Heart right ventricle (tissue), 16 donors: Measurements from ENCODE around the gene CPVL. TPM values are rescaled to one million over a fixed set of nuclear protein-coding genes. Genes with fewer than 3 reads are reported as not detected.
A peak's percentile ranks its signal among the peaks of the same experiment; 100 is the strongest.

ENCODE experiments used
- ATAC-seq, 8 donors: fragments of 200-7000 bp; cut with Tn5 transposase; one replicate each; pipeline ENCODE4 v1.9.1; 2020; ENCODE audit warnings: mild to moderate bottlenecking in 8 of 8, moderate library complexity in 8 of 8, moderate number of reproducible peaks in 1 of 8
- DNase-seq, 2 donors: peaks; one replicate each; pipeline ENCODE4 v3.0.0-alpha.2; 2020
- H3K27ac ChIP-seq, 10 donors: fragments of 200-600 bp; sonication (generic) in 2 of 10; one replicate each; pipeline versions ENCODE4 v1.5.0 to v1.8.0; 2020 to 2022; ENCODE audit warnings: mild to moderate bottlenecking in 3 of 10
- H3K27me3 ChIP-seq, 7 donors: fragments of 200-600 bp; one replicate each; pipeline ENCODE4 v1.8.0; 2021 to 2022; ENCODE audit warnings: mild to moderate bottlenecking in 2 of 7
- H3K36me3 ChIP-seq, 9 donors: fragments of 200-600 bp; sonication (generic) in 1 of 9; one replicate each; pipeline versions ENCODE4 v1.5.0 to v1.8.0; 2020 to 2022; ENCODE audit warnings: mild to moderate bottlenecking in 2 of 9
- H3K4me1 ChIP-seq, 9 donors: fragments of 200-600 bp; sonication (generic) in 1 of 9; one replicate each; pipeline versions ENCODE4 v1.5.0 to v1.8.0; 2020 to 2022; ENCODE audit warnings: mild to moderate bottlenecking in 4 of 9
- H3K4me3 ChIP-seq, 10 donors: fragments of 200-600 bp; sonication (generic) in 2 of 10; one replicate each; pipeline versions ENCODE4 v1.5.0 to v1.8.0; 2020 to 2022; ENCODE audit warnings: mild to moderate bottlenecking in 7 of 10, moderate library complexity in 2 of 10
- H3K9me3 ChIP-seq, 11 donors: fragments of 200-600 bp in 10 of 11; sonication (generic) in 2 of 11; one replicate each; pipeline versions ENCODE4 v1.5.0 to v1.8.0; 2013 to 2022; ENCODE audit warnings: mild to moderate bottlenecking in 2 of 11, control low read depth in 1 of 11, moderate library complexity in 1 of 11
- CTCF ChIP-seq, 9 donors: fragments of 200-600 bp; sonication (generic) in 2 of 9; IDR thresholded peaks; one replicate each; pipeline versions ENCODE4 v1.5.0 to v1.8.0; 2021 to 2022; ENCODE audit warnings: antibody characterized with exemption in 9 of 9, mild to moderate bottlenecking in 5 of 9, moderate library complexity in 1 of 9
- WGBS, 2 donors: extraction: QIAGEN DNeasy Blood & Tissue Kit; methylation state at CpG; one replicate each; pipeline ENCODE4 v1.1.7; 2013; ENCODE audit warnings: inconsistent platforms in 1 of 2; 5-methylcytosine and 5-hydroxymethylcytosine counted together
- intact Hi-C, 10 donors: fragments of 100-400 bp; cut with DNase I; formaldehyde crosslinking; loops; one replicate each; pipeline versions ENCODE4 v1.11.1 to v1.14.2; 2022
- polyA plus RNA-seq, 2 donors: library from polyadenylated mRNA; stranded (reverse); fragments of 200-250 nt; gene quantifications; one replicate each; pipeline ENCODE4 v1.2.3, GENCODE V29; 2013
- total RNA-seq, 10 donors: library from RNA; stranded (reverse); fragmentation: NEBNext Ultra II Directional in 3 of 10; extraction: Animal tissue kit (Norgen Biotek cat#: 25700) in 3 of 10; gene quantifications; one replicate each; pipeline versions ENCODE4 v1.2.1 to v1.2.4, GENCODE V29; 2021 to 2023
- donor health status: Arrhythmogenic right ventricular cardiomyopathy.
- donor health status: ischemic (EF 13 %, LVEDD 7.1; RV severe dilation, severe dysfunction).
- donor health status: healthy with polysubstance abuse.
- donor health status: DM: no; HTN: yes; CAD: no.
- donor health status: DM: no; HTN: no; CAD: no.
- donor health status: ischemic (EF 25% LVEDD 6.9; RV normal size, moderate dysfunction).
- donor health status: ischemic (EF 25% LVEDD 5.7; RV mildly dilated, moderate dysfunction).
- donor health status: healthy.
- donor health status: DM: yes; HTN: yes; CAD: no.
- donor health status: Ischemic cardiomyopathy.
- donor health status: ischemic (EF 35%, LVEDD 5.7; RV mildly dilated, moderate dysfunction).
- donor health status: nonischemic (EF 11% LVEDD 7.7; RV severe dilation, severe dysfunction).
- donor health status: DM: yes; HTN: yes; CAD: no.
- donor health status: PGD.
- donor health status: ischemic (EF 29% LVEDD 5.4; RV normal size, mild dysfunction).
- donor health status: nonischemic (EF 23%, LVEDD 6.1; RV moderate dilation, normal function).

Gene CPVL
- total and polyA plus RNA-seq, 12 donors = 49.4 to 215 (median 93.0) TPM

GRCh38 chr7:29105752-29106668 is 40.3 kb downstream of the CPVL start:
- no peaks in the 10 kb centered on the region for H3K9me3 ChIP-seq
- peaks cover 0 to 24% (median 5%) of the 10 kb centered on the region in 9 donors for H3K4me1 ChIP-seq
- ATAC-seq (peak; percentile 69 to 86 (median 79)), DNase-seq (peak; percentile 11 to 67)
- peaks cover 0 to 3% (median 0%) of the 10 kb centered on the region in 9 donors for H3K36me3 ChIP-seq
- no peak overlapping the region for H3K4me3 ChIP-seq
- peak; percentile 72 to 91 (median 85) for TF ChIP-seq CTCF (IDR thresholded peaks at IDR 0.05)
- H3K27ac ChIP-seq = no peak overlapping the region
- H3K27me3 ChIP-seq = no peaks in the 10 kb centered on the region
- intact Hi-C loops = loop anchor here (1.0 to 10.0 kb wide), 9 partner anchors 151 to 303 kb away; partner anchors contain the start of gene TRIL (in 5 of the 10)
- WGBS, 2 donors = 71 to 73% methylated on average over 4 of the region's 4 CpGs

- H3K9me3 ChIP-seq = no peaks in the 10 kb centered on the region
- H3K27ac ChIP-seq = no peak overlapping the region
- DNase-seq (no peak), ATAC-seq (no peak)
- intact Hi-C loops = loop anchor here in 8 of 10 donors (5.0 to 10.0 kb wide), 3 partner anchors 150 to 302 kb away; partner anchors contain the start of gene TRIL (in 5 of the 8)
- peaks cover 0 to 28% (median 12%) of the 10 kb centered on the region in 9 donors for H3K4me1 ChIP-seq
- TF ChIP-seq CTCF (IDR thresholded peaks at IDR 0.05) = no peak
- no peak overlapping the region for H3K4me3 ChIP-seq
- 81 to 84% methylated on average over 4 of the region's 4 CpGs for WGBS, 2 donors
- no peaks in the 10 kb centered on the region for H3K36me3 ChIP-seq
- H3K27me3 ChIP-seq = no peaks in the 10 kb centered on the region
Observed at GRCh38 chr7:29105191-29105590, 41.1 kb downstream of the CPVL start.

- peak; percentile 54 to 86 (median 73) for TF ChIP-seq CTCF (IDR thresholded peaks at IDR 0.05)
- peak; percentile 38 to 79 (median 56) for ATAC-seq
- WGBS, 2 donors = 13 to 17% methylated on average over 7 of the region's 7 CpGs
- Histone ChIP-seq H3K27ac (no peak overlapping the region), H3K27me3 (no peaks in the 10 kb centered on the region), H3K4me1 (peaks cover 0 to 39% (median 18%) of the 10 kb centered on the region in 9 donors), H3K4me3 (no peak overlapping the region), H3K9me3 (no peaks in the 10 kb centered on the region), H3K36me3 (no peaks in the 10 kb centered on the region)
- DNase-seq = peak; percentile 61 to 78
- intact Hi-C loops = loop anchor here in 8 of 10 donors (1.0 to 10.0 kb wide), 7 partner anchors 145 to 180 kb away; partner anchors contain the start of gene TRIL (in 5 of the 8)
Observed at GRCh38 chr7:29102558-29103151, 43.7 kb downstream of the CPVL start.

GRCh38 chr7:29100924-29101323 is 45.4 kb downstream of the CPVL start:
- TF ChIP-seq CTCF (IDR thresholded peaks at IDR 0.05) = no peak
- no peaks in the 10 kb centered on the region for H3K9me3 ChIP-seq
- H3K36me3 ChIP-seq = no peaks in the 10 kb centered on the region
- no peak overlapping the region for H3K4me3 ChIP-seq
- no peaks in the 10 kb centered on the region for H3K27me3 ChIP-seq
- DNase-seq (no peak), ATAC-seq (no peak)
- H3K4me1 ChIP-seq = peaks cover 0 to 35% (median 18%) of the 10 kb centered on the region in 9 donors
- 57 to 63% methylated on average over 1 of the region's 1 CpG for WGBS, 2 donors
- intact Hi-C loops = loop anchor here in 5 of 10 donors (10.0 kb wide), 1 partner anchor 146 kb away; the partner anchor contains the start of gene TRIL (in 5 of the 5)
- H3K27ac ChIP-seq = peak overlapping the region in 5 of 10 donors; percentile 27 to 81 (median 37)
